Stimulated activated CD8-positive, alpha-beta memory T cell treated with anti-CD3 and anti-CD28 coated beads, Interleukin-2, amount 100 ng/mL, for 1 hour (primary cell): ENCODE results near the gene HIPK4.
"Not testable (repeated sequence)": the region's sequence is repeated elsewhere in the genome, so short reads cannot be mapped to it uniquely, and the experiment has no call there.

Source experiments
- DNase-seq, 2 donors: peaks; one replicate each; pipeline ENCODE4 v3.0.0-alpha.2; 2020; ENCODE audit warnings: low read depth in 2 of 2

The HIPK4 gene

GRCh38 chr19:40416918-40417642 lies 27.1 kb upstream of the HIPK4 start:
- DNase-seq: no peak

- DNase-seq: no peak
These were observed 25.8 kb upstream of the HIPK4 start for GRCh38 chr19:40415768-40416167.

- DNase-seq: no peak
These were observed 24.9 kb upstream of the HIPK4 start for GRCh38 chr19:40414542-40415535.

- no peak for DNase-seq
These were observed 23.4 kb upstream of the HIPK4 start, which contains the start of gene PRX for GRCh38 chr19:40413291-40413845. Gene PRX (minus strand): TSS chr19:40413378. CDS start chr19:40407932, 5,446 bp downstream.

- DNase-seq: no peak
These were observed 22.9 kb upstream of the HIPK4 start for GRCh38 chr19:40412866-40413265.

- no peak for DNase-seq
These were observed 22.0 kb upstream of the HIPK4 start for GRCh38 chr19:40411958-40412499.

GRCh38 chr19:40411125-40411842 lies 21.3 kb upstream of the HIPK4 start:
- DNase-seq: no peak

- DNase-seq: no peak
These were observed 20.0 kb upstream of the HIPK4 start for GRCh38 chr19:40410030-40410389.

- DNase-seq: not testable (repeated sequence)
These were observed 18.6 kb upstream of the HIPK4 start for GRCh38 chr19:40408598-40408925.

- no peak for DNase-seq
These were observed 18.0 kb upstream of the HIPK4 start for GRCh38 chr19:40407714-40408597.

GRCh38 chr19:40403262-40403984 lies 13.4 kb upstream of the HIPK4 start:
- peak; percentile 43 to 58 for DNase-seq

- DNase-seq: no peak
These were observed 10.6 kb upstream of the HIPK4 start for GRCh38 chr19:40400559-40400958.

GRCh38 chr19:40398417-40399131 lies 8.6 kb upstream of the HIPK4 start:
- peak in 1 of 2 donors; percentile 31 for DNase-seq

GRCh38 chr19:40397568-40397906 lies 7.6 kb upstream of the HIPK4 start:
- no peak for DNase-seq

- DNase-seq: no peak
These were observed 7.0 kb upstream of the HIPK4 start for GRCh38 chr19:40396886-40397567.

- DNase-seq: no peak
These were observed 6.0 kb upstream of the HIPK4 start for GRCh38 chr19:40395956-40396355.

- no peak for DNase-seq
These were observed 4.8 kb upstream of the HIPK4 start for GRCh38 chr19:40394816-40395210.

- no peak for DNase-seq
These were observed 4.2 kb upstream of the HIPK4 start for GRCh38 chr19:40393894-40394815.
